Measurements from ENCODE around the gene IGFBP7. TPM values are rescaled to one million over a fixed set of nuclear protein-coding genes. Genes with fewer than 3 reads are reported as not detected.

Gene IGFBP7
- total RNA-seq, 2 donors from 2014 or later: 58.5 to 89.5 TPM

- no peaks in the 10 kb centered on the region for H3K36me3 ChIP-seq
- TF ChIP-seq CTCF (IDR thresholded peaks at IDR 0.05): no peak
- H3K9me3 ChIP-seq: no peaks in the 10 kb centered on the region
- no peaks in the 10 kb centered on the region for H3K4me1 ChIP-seq
- no peak overlapping the region for H3K9ac ChIP-seq (ENCODE audit: low read depth in 2 of 2, low read length in 2 of 2)
- no peaks in the 10 kb centered on the region for H3K27me3 ChIP-seq
- no peak overlapping the region for H3K4me3 ChIP-seq
- intact Hi-C loops (cut with DNase I): no loop called here
- H3K27ac ChIP-seq: no peak overlapping the region
- no peak for DNase-seq
These were observed 34.3 kb upstream of the IGFBP7 start for GRCh38 chr4:57144466-57144865.

GRCh38 chr4:57139783-57140182, 29.6 kb upstream of the IGFBP7 start:
- no peak for TF ChIP-seq CTCF (IDR thresholded peaks at IDR 0.05)
- H3K9me3 ChIP-seq: no peaks in the 10 kb centered on the region
- no peak for DNase-seq
- H3K27me3 ChIP-seq: no peaks in the 10 kb centered on the region
- intact Hi-C loops (cut with DNase I): no loop called here
- no peak overlapping the region for H3K27ac ChIP-seq
- no peaks in the 10 kb centered on the region for H3K4me1 ChIP-seq
- no peak overlapping the region for H3K9ac ChIP-seq (ENCODE audit: low read depth in 2 of 2, low read length in 2 of 2)
- no peak overlapping the region for H3K4me3 ChIP-seq
- H3K36me3 ChIP-seq: no peaks in the 10 kb centered on the region

- no peak overlapping the region for H3K4me3 ChIP-seq
- no peak for TF ChIP-seq CTCF (IDR thresholded peaks at IDR 0.05)
These were observed 27.1 kb upstream of the IGFBP7 start for GRCh38 chr4:57137261-57137660.

GRCh38 chr4:57136281-57136680, 26.1 kb upstream of the IGFBP7 start:
- Histone ChIP-seq H3K27me3 (no peaks in the 10 kb centered on the region), H3K4me1 (no peaks in the 10 kb centered on the region), H3K36me3 (no peaks in the 10 kb centered on the region), H3K4me3 (no peak overlapping the region), H3K9me3 (no peaks in the 10 kb centered on the region), H3K9ac (ENCODE audit: low read depth in 2 of 2, low read length in 2 of 2) (no peak overlapping the region), H3K27ac (no peak overlapping the region)
- intact Hi-C loops (cut with DNase I): no loop called here
- DNase-seq: no peak
- no peak for TF ChIP-seq CTCF (IDR thresholded peaks at IDR 0.05)

More at GRCh38 chr4:57137261-57137660, 27.1 kb upstream of the IGFBP7 start:
- Histone ChIP-seq H3K27ac (no peak overlapping the region), H3K27me3 (no peaks in the 10 kb centered on the region), H3K4me1 (no peaks in the 10 kb centered on the region), H3K36me3 (no peaks in the 10 kb centered on the region), H3K9me3 (no peaks in the 10 kb centered on the region), H3K9ac (ENCODE audit: low read depth in 2 of 2, low read length in 2 of 2) (no peak overlapping the region)
- DNase-seq: no peak
- intact Hi-C loops (cut with DNase I): no loop called here

- Histone ChIP-seq H3K27me3 (no peaks in the 10 kb centered on the region), H3K27ac (no peak overlapping the region), H3K9ac (ENCODE audit: low read depth in 2 of 2, low read length in 2 of 2) (no peak overlapping the region), H3K9me3 (no peaks in the 10 kb centered on the region), H3K4me3 (no peak overlapping the region), H3K36me3 (no peaks in the 10 kb centered on the region), H3K4me1 (no peaks in the 10 kb centered on the region)
- DNase-seq: no peak
- intact Hi-C loops (cut with DNase I): no loop called here
- TF ChIP-seq CTCF (IDR thresholded peaks at IDR 0.05): no peak
These were observed 22.6 kb upstream of the IGFBP7 start for GRCh38 chr4:57132743-57133137.
